ENCODE results near the gene KCNMA1.

Gene KCNMA1

GRCh38 chr10:77149001-77149400 is 488.6 kb downstream of the KCNMA1 start:
- DNase-seq (ENCODE audit: low spot score): no peak

- no peak for DNase-seq (ENCODE audit: low spot score)
Observed at GRCh38 chr10:77147871-77148270, 489.7 kb downstream of the KCNMA1 start.

GRCh38 chr10:77146712-77147336 is 490.8 kb downstream of the KCNMA1 start:
- no peak for DNase-seq (ENCODE audit: low spot score)

GRCh38 chr10:77144656-77145055 is 493.0 kb downstream of the KCNMA1 start:
- DNase-seq (ENCODE audit: low spot score): no peak

GRCh38 chr10:77139252-77140160 is 498.1 kb downstream of the KCNMA1 start:
- no peak for DNase-seq (ENCODE audit: low spot score)

- no peak for DNase-seq (ENCODE audit: low spot score)
Observed at GRCh38 chr10:77138541-77138940, 499.1 kb downstream of the KCNMA1 start.

GRCh38 chr10:77135555-77135954 is 502.1 kb downstream of the KCNMA1 start:
- DNase-seq (ENCODE audit: low spot score): no peak

GRCh38 chr10:77131214-77131613 is 506.4 kb downstream of the KCNMA1 start:
- DNase-seq (ENCODE audit: low spot score): no peak

GRCh38 chr10:77127243-77127642 is 510.4 kb downstream of the KCNMA1 start:
- DNase-seq (ENCODE audit: low spot score): no peak

GRCh38 chr10:77125231-77125630 is 512.4 kb downstream of the KCNMA1 start:
- no peak for DNase-seq (ENCODE audit: low spot score)

- no peak for DNase-seq (ENCODE audit: low spot score)
Observed at GRCh38 chr10:77123330-77123729, 514.3 kb downstream of the KCNMA1 start.

GRCh38 chr10:77121829-77122228 is 515.8 kb downstream of the KCNMA1 start:
- no peak for DNase-seq (ENCODE audit: low spot score)

- no peak for DNase-seq (ENCODE audit: low spot score)
Observed at GRCh38 chr10:77120666-77121376, 516.8 kb downstream of the KCNMA1 start.

- DNase-seq (ENCODE audit: low spot score): no peak
Observed at GRCh38 chr10:77120012-77120411, 517.6 kb downstream of the KCNMA1 start.

GRCh38 chr10:77118603-77119282 is 518.9 kb downstream of the KCNMA1 start:
- no peak for DNase-seq (ENCODE audit: low spot score)

- DNase-seq (ENCODE audit: low spot score): no peak
Observed at GRCh38 chr10:77117501-77117900, 520.1 kb downstream of the KCNMA1 start.

- DNase-seq (ENCODE audit: low spot score): no peak
Observed at GRCh38 chr10:77116904-77117303, 520.7 kb downstream of the KCNMA1 start.

- DNase-seq (ENCODE audit: low spot score): peak; percentile 45
Observed at GRCh38 chr10:77114181-77114821, 523.3 kb downstream of the KCNMA1 start.

GRCh38 chr10:77111611-77112550 is 525.7 kb downstream of the KCNMA1 start:
- peak; percentile 79 for DNase-seq (ENCODE audit: low spot score)

GRCh38 chr10:77110757-77111156 is 526.9 kb downstream of the KCNMA1 start:
- no peak for DNase-seq (ENCODE audit: low spot score)
